ENCODE results near the gene TEX44.
"Not testable (repeated sequence)": the region's sequence is repeated elsewhere in the genome, so short reads cannot be mapped to it uniquely, and the experiment has no call there.

TEX44 gene

GRCh38 chr2:231552752-231553151, 39.9 kb upstream of the TEX44 start:
- no peak overlapping the region for H3K4me3 ChIP-seq (ENCODE audit: low read length)
- DNase-seq (ENCODE audit: low read depth), result no peak
- TF ChIP-seq CTCF (IDR thresholded peaks at IDR 0.05; ENCODE audit: insufficient read depth, low read depth, low read length, missing control alignments), result no peak

- no peak for DNase-seq (ENCODE audit: low read depth)
- no peak overlapping the region for H3K4me3 ChIP-seq (ENCODE audit: low read length)
- no peak for TF ChIP-seq CTCF (IDR thresholded peaks at IDR 0.05; ENCODE audit: insufficient read depth, low read depth, low read length, missing control alignments)
Measured at GRCh38 chr2:231554327-231554726, 38.3 kb upstream of the TEX44 start.

- no peak overlapping the region for H3K4me3 ChIP-seq (ENCODE audit: low read length)
- no peak for TF ChIP-seq CTCF (IDR thresholded peaks at IDR 0.05; ENCODE audit: insufficient read depth, low read depth, low read length, missing control alignments)
- DNase-seq (ENCODE audit: low read depth), result no peak
Measured at GRCh38 chr2:231554748-231555545, 37.7 kb upstream of the TEX44 start.

GRCh38 chr2:231556496-231556895, 36.2 kb upstream of the TEX44 start:
- not testable (repeated sequence) for DNase-seq (ENCODE audit: low read depth); H3K4me3 ChIP-seq (ENCODE audit: low read length)

- no peak for DNase-seq (ENCODE audit: low read depth)
- TF ChIP-seq CTCF (IDR thresholded peaks at IDR 0.05; ENCODE audit: insufficient read depth, low read depth, low read length, missing control alignments), result no peak
- no peak overlapping the region for H3K4me3 ChIP-seq (ENCODE audit: low read length)
Measured at GRCh38 chr2:231556981-231557380, 35.7 kb upstream of the TEX44 start.

GRCh38 chr2:231557571-231558217, 35.0 kb upstream of the TEX44 start:
- DNase-seq (ENCODE audit: low read depth), result peak; percentile 76
- peak; percentile 79 for TF ChIP-seq CTCF (IDR thresholded peaks at IDR 0.05; ENCODE audit: insufficient read depth, low read depth, low read length, missing control alignments)
- no peak overlapping the region for H3K4me3 ChIP-seq (ENCODE audit: low read length)

- DNase-seq (ENCODE audit: low read depth), result peak; percentile 71
Measured at GRCh38 chr2:231563378-231563961, 29.2 kb upstream of the TEX44 start.

More at GRCh38 chr2:231563378-231563961, 29.2 kb upstream of the TEX44 start:
- peak; percentile 83 for TF ChIP-seq CTCF (IDR thresholded peaks at IDR 0.05; ENCODE audit: insufficient read depth, low read depth, low read length, missing control alignments)
- no peak overlapping the region for H3K4me3 ChIP-seq (ENCODE audit: low read length)

Data from epithelial cell of esophagus (primary cell).